HepG2 (cell line): ENCODE measurements around the gene ZIK1. TPM values are rescaled to one million over a fixed set of nuclear protein-coding genes. Genes with fewer than 3 reads are reported as not detected.
A peak's percentile ranks its signal among the peaks of the same experiment; 100 is the strongest.

Source experiments
- ASH2L ChIP-seq: fragments of 300-600, 200-600 bp; sonication (generic); IDR thresholded peaks from 2 replicates; pipeline ENCODE4 v1.7.0; 2017; ENCODE audit warnings: low read depth, mild to moderate bottlenecking, moderate library complexity, mixed read lengths, low read length; ENCODE audit not compliant: insufficient read length
- CSRNP1 ChIP-seq: sonication (generic); formaldehyde crosslinking; IDR thresholded peaks from 2 replicates; pipeline ENCODE4 v1.8.1; 2023; ENCODE audit warnings: mild to moderate bottlenecking, missing genetic modification reagents
- FOXA1 ChIP-seq, 2 experiments: fragments of 450-650 bp in 1 of 2; sonication (generic) in 1 of 2; formaldehyde crosslinking in 1 of 2; IDR thresholded peaks; 2 replicates each; pipeline versions ENCODE4 v1.4.0 to v1.6.1; 2016 to 2020; ENCODE audit warnings: missing genetic modification reagents in 1 of 2
- GABPA ChIP-seq, 2 experiments: IDR thresholded peaks; 2 replicates each; pipeline ENCODE4 v1.6.1; 2011 to 2016; ENCODE audit warnings: low read depth in 2 of 2, low read length in 1 of 2, missing biosample characterization in 1 of 2, missing genetic modification characterization in 1 of 2
- HNRNPK ChIP-seq: fragments of 200-400 bp; formaldehyde crosslinking; IDR thresholded peaks from 2 replicates; pipeline ENCODE4 v1.6.1; 2018; ENCODE audit warnings: low read length, low read depth, moderate library complexity, mild to moderate bottlenecking; ENCODE audit not compliant: poor library complexity, severe bottlenecking
- IRF9 ChIP-seq: sonication (generic); formaldehyde crosslinking; IDR thresholded peaks from 2 replicates; pipeline ENCODE4 v1.8.0; 2022; ENCODE audit warnings: missing genetic modification reagents, mild to moderate bottlenecking, borderline replicate concordance
- MAZ ChIP-seq, 2 experiments: sonication (generic) in 1 of 2; formaldehyde crosslinking in 1 of 2; IDR thresholded peaks; 2 replicates each; pipeline versions ENCODE4 v1.5.0 to v1.6.1; 2012 to 2020; ENCODE audit warnings: low read depth in 2 of 2, mild to moderate bottlenecking in 2 of 2, borderline replicate concordance in 1 of 2, improper control_type of control experiment in 1 of 2, low read length in 1 of 2, missing genetic modification reagents in 1 of 2, moderate library complexity in 1 of 2
- MXD4 ChIP-seq: IDR thresholded peaks from 2 replicates; pipeline ENCODE4 v1.6.1; 2016; ENCODE audit warnings: mild to moderate bottlenecking, missing biosample characterization, missing genetic modification reagents
- NR2C2 ChIP-seq: sonication (generic); formaldehyde crosslinking; IDR thresholded peaks from 2 replicates; pipeline ENCODE4 v1.4.0; 2020; ENCODE audit warnings: missing genetic modification reagents, mild to moderate bottlenecking, moderate library complexity, borderline replicate concordance
- POGK ChIP-seq: sonication (generic); formaldehyde crosslinking; conservative IDR thresholded peaks from 2 replicates; pipeline ENCODE4 v1.8.0; 2022; ENCODE audit warnings: mild to moderate bottlenecking, moderate library complexity, missing genetic modification reagents
- SNAPC4 ChIP-seq: sonication (generic); formaldehyde crosslinking; IDR thresholded peaks from 2 replicates; pipeline ENCODE4 v1.4.0; 2020; ENCODE audit warnings: mild to moderate bottlenecking, missing genetic modification reagents
- TAF1 ChIP-seq: sonication (generic); formaldehyde crosslinking; IDR thresholded peaks from 2 replicates; pipeline ENCODE4 v1.4.0; 2020; ENCODE audit warnings: missing genetic modification reagents
- ZNF264 ChIP-seq: sonication (generic); formaldehyde crosslinking; IDR thresholded peaks from 2 replicates; pipeline ENCODE4 v1.4.0; 2020; ENCODE audit warnings: missing genetic modification reagents
- ZNF296 ChIP-seq: sonication (generic); formaldehyde crosslinking; conservative IDR thresholded peaks from 2 replicates; pipeline ENCODE4 v1.5.0; 2020; ENCODE audit warnings: mild to moderate bottlenecking, missing genetic modification reagents
- ZNF501 ChIP-seq: sonication (generic); formaldehyde crosslinking; IDR thresholded peaks from 2 replicates; pipeline ENCODE4 v1.5.1; 2020; ENCODE audit warnings: mild to moderate bottlenecking, moderate library complexity, missing genetic modification reagents
- ZNF761 ChIP-seq: sonication (generic); formaldehyde crosslinking; conservative IDR thresholded peaks from 2 replicates; pipeline ENCODE4 v1.4.0; 2020; ENCODE audit warnings: mild to moderate bottlenecking, missing genetic modification reagents
- ZNF883 ChIP-seq: sonication (generic); formaldehyde crosslinking; IDR thresholded peaks from 2 replicates; pipeline ENCODE4 v1.5.1; 2020; ENCODE audit warnings: mild to moderate bottlenecking, missing genetic modification reagents; ENCODE audit errors: not compliant biosample characterization
- ZSCAN12 ChIP-seq: sonication (generic); formaldehyde crosslinking; IDR thresholded peaks from 2 replicates; pipeline ENCODE4 v1.9.0; 2021; ENCODE audit warnings: mild to moderate bottlenecking, missing genetic modification reagents
- polyA plus RNA-seq, 8 experiments: library from polyadenylated mRNA; depleted of rRNA in 3 of 8; stranded (reverse) in 7 of 8; unstranded in 1 of 8; fragments of >200 nt; fragmentation: Illumina TruSeq in 4 of 8; extraction: Trizol in 4 of 8; gene quantifications; 2 replicates each; pipeline versions ENCODE4 v1.2.1 to v1.2.3, GENCODE V29; 2011 to 2016; ENCODE audit warnings: low read depth in 4 of 8, missing spikeins in 1 of 8, mixed read lengths in 1 of 8; ENCODE audit not compliant: insufficient read depth in 1 of 8
- total RNA-seq, 5 experiments: library from RNA; depleted of rRNA; stranded (reverse); fragments of >200 nt; fragmentation: Illumina TruSeq; extraction: Trizol; gene quantifications; 2 replicates each; pipeline ENCODE4 v1.2.3, GENCODE V29; 2016; ENCODE audit warnings: low read depth in 1 of 5

ZIK1 gene
- total and polyA plus RNA-seq, 2 of the 13 experiments (the other 11 are each of a cell fraction or from before 2014, with no cell fraction given), result 2.1 to 7.2 TPM

- TF ChIP-seq SNAPC4 (CRISPR knock-in tag), result no peak
- peak; percentile 95 for TF ChIP-seq GABPA (IDR thresholded peaks at IDR 0.05; ENCODE audit: low read depth, low read length)
- peak; percentile 99 for TF ChIP-seq GABPA (CRISPR knock-in tag; IDR thresholded peaks at IDR 0.05; ENCODE audit: low read depth)
- TF ChIP-seq FOXA1 (IDR thresholded peaks at IDR 0.05), result no peak
- TF ChIP-seq FOXA1 (CRISPR knock-in tag; IDR thresholded peaks at IDR 0.05), result no peak
- TF ChIP-seq ZSCAN12, result no peak
- TF ChIP-seq ZNF501 (CRISPR knock-in tag), result 0 out of 2 replicates have a peak, but pooled peaks have one; percentile 29
- TF ChIP-seq IRF9, result peak; percentile 50
- TF ChIP-seq ASH2L, result peak; percentile 63
- TF ChIP-seq ZNF883, result peak; percentile 19
- peak; percentile 19; the same call in 1 of the 2 replicates for TF ChIP-seq CSRNP1 (CRISPR knock-in tag)
- peak; percentile 69 for TF ChIP-seq POGK
- no peak for TF ChIP-seq HNRNPK
- TF ChIP-seq ZNF264 (CRISPR knock-in tag), result no peak
- no peak; the same call in 1 of the 2 replicates for TF ChIP-seq MAZ (IDR thresholded peaks at IDR 0.05; ENCODE audit: borderline replicate concordance, low read depth, low read length)
- TF ChIP-seq MAZ (CRISPR knock-in tag; IDR thresholded peaks at IDR 0.05; ENCODE audit: low read depth), result peak; percentile 62; the same call in 1 of the 2 replicates
- peak; percentile 81 for TF ChIP-seq TAF1
- peak; percentile 39; the same call in 1 of the 2 replicates for TF ChIP-seq ZNF761 (CRISPR knock-in tag)
- TF ChIP-seq ZNF296 (CRISPR knock-in tag), result no peak
- TF ChIP-seq MXD4 (CRISPR knock-in tag), result peak; percentile 68
- peak; percentile 61; the same call in 1 of the 2 replicates for TF ChIP-seq NR2C2 (CRISPR knock-in tag)
These were observed 24.4 kb upstream of the ZIK1 start, which contains the start of gene ZNF550 (continued) for GRCh38 chr19:57559404-57560025.
